Parathyroid adenoma (tissue), 2 donors: Measurements from ENCODE around the gene DTX4.
"Not testable (repeated sequence)": the region's sequence is repeated elsewhere in the genome, so short reads cannot be mapped to it uniquely, and the experiment has no call there.

Source experiments
- H2AFZ ChIP-seq: fragments of 300-600 bp; sonication (generic); one replicate; pipeline ENCODE4 v1.7.0; 2017; ENCODE audit warnings: antibody characterized with exemption, mild to moderate bottlenecking
- H3K27ac ChIP-seq: fragments of 300-600 bp; sonication (generic); one replicate; pipeline ENCODE4 v1.7.0; 2017
- H3K27me3 ChIP-seq: fragments of 300-600 bp; sonication (generic); one replicate; pipeline ENCODE4 v1.7.0; 2017; ENCODE audit warnings: low read length; ENCODE audit not compliant: control insufficient read depth, insufficient read depth
- H3K36me3 ChIP-seq: fragments of 300-600 bp; sonication (generic); one replicate; pipeline ENCODE4 v1.7.0; 2017; ENCODE audit warnings: low read length; ENCODE audit not compliant: control insufficient read depth, insufficient read depth
- H3K4me1 ChIP-seq: fragments of 300-600 bp; sonication (generic); one replicate; pipeline ENCODE4 v1.7.0; 2017; ENCODE audit warnings: control low read depth
- H3K4me2 ChIP-seq: fragments of 300-600 bp; sonication (generic); one replicate; pipeline ENCODE4 v1.7.0; 2017; ENCODE audit warnings: low read length
- H3K4me3 ChIP-seq: fragments of 300-600 bp; sonication (generic); one replicate; pipeline ENCODE4 v1.7.0; 2017; ENCODE audit warnings: low read depth, low read length
- H3K79me2 ChIP-seq: fragments of 300-600 bp; sonication (generic); one replicate; pipeline ENCODE4 v1.7.0; 2017; ENCODE audit warnings: control low read depth
- H3K9ac ChIP-seq: fragments of 300-600 bp; sonication (generic); one replicate; pipeline ENCODE4 v1.7.0; 2017; ENCODE audit warnings: mild to moderate bottlenecking
- H3K9me3 ChIP-seq: fragments of 300-600 bp; sonication (generic); one replicate; pipeline ENCODE4 v1.7.0; 2017; ENCODE audit warnings: low read length; ENCODE audit not compliant: control insufficient read depth
- CTCF ChIP-seq: fragments of 300-600 bp; sonication (generic); IDR thresholded peaks from one replicate; pipeline ENCODE4 v1.7.0; 2017; ENCODE audit warnings: antibody characterized with exemption, mild to moderate bottlenecking
- donor health status: primary hyperparathyroidism.

DTX4 gene

GRCh38 chr11:59171508-59172322 is at the start of gene DTX4:
DTX4 (plus strand) TSS chr11:59172132; CDS start chr11:59172596, 464 bp downstream.
- H3K9me3 ChIP-seq, result no peaks in the 10 kb centered on the region
- H3K27me3 ChIP-seq, result no peaks in the 10 kb centered on the region
- peaks cover 2% of the 10 kb centered on the region for H3K4me1 ChIP-seq
- no peaks in the 10 kb centered on the region for H3K36me3 ChIP-seq
- no peaks in the 10 kb centered on the region for H3K79me2 ChIP-seq
- peak within 1 kb of the TSS; percentile 74 for H2AFZ ChIP-seq
- H3K9ac ChIP-seq, result no peak within 1 kb of the TSS
- peak within 1 kb of the TSS; percentile 24 for H3K27ac ChIP-seq
- H3K4me3 ChIP-seq, result peak within 1 kb of the TSS; percentile 64
- peak within 1 kb of the TSS; percentile 93 for H3K4me2 ChIP-seq
- peak; percentile 80 for TF ChIP-seq CTCF

- peak; percentile 93 for TF ChIP-seq CTCF
- H3K4me2 ChIP-seq, result no peak overlapping the region
- no peak overlapping the region for H3K9ac ChIP-seq
- H3K79me2 ChIP-seq, result no peaks in the 10 kb centered on the region
- peaks cover 4% of the 10 kb centered on the region for H3K4me1 ChIP-seq
- no peaks in the 10 kb centered on the region for H3K9me3 ChIP-seq
- H2AFZ ChIP-seq, result peak overlapping the region; percentile 89
- no peak overlapping the region for H3K27ac ChIP-seq
- no peaks in the 10 kb centered on the region for H3K36me3 ChIP-seq
- no peaks in the 10 kb centered on the region for H3K27me3 ChIP-seq
- H3K4me3 ChIP-seq, result no peak overlapping the region
These were observed 36.1 kb upstream of the DTX4 start for GRCh38 chr11:59135648-59136461.

- not testable (repeated sequence) for H3K79me2 ChIP-seq, H2AFZ ChIP-seq, H3K9me3 ChIP-seq, H3K9ac ChIP-seq, H3K4me3 ChIP-seq, H3K36me3 ChIP-seq, H3K27me3 ChIP-seq, H3K4me1 ChIP-seq, H3K4me2 ChIP-seq, H3K27ac ChIP-seq
These were observed 35.4 kb upstream of the DTX4 start for GRCh38 chr11:59136551-59136950.

GRCh38 chr11:59137190-59137589 is 34.7 kb upstream of the DTX4 start:
- Histone ChIP-seq H3K4me2 (no peak overlapping the region), H2AFZ (no peak overlapping the region), H3K27me3 (no peaks in the 10 kb centered on the region), H3K36me3 (no peaks in the 10 kb centered on the region), H3K27ac (no peak overlapping the region), H3K9ac (no peak overlapping the region), H3K9me3 (no peaks in the 10 kb centered on the region), H3K4me3 (no peak overlapping the region), H3K4me1 (peaks cover 4% of the 10 kb centered on the region), H3K79me2 (no peaks in the 10 kb centered on the region)
- TF ChIP-seq CTCF, result no peak

GRCh38 chr11:59138643-59139042 is 33.3 kb upstream of the DTX4 start:
- Histone ChIP-seq H3K4me1 (peaks cover 4% of the 10 kb centered on the region), H3K9ac (no peak overlapping the region), H3K36me3 (no peaks in the 10 kb centered on the region), H3K4me3 (no peak overlapping the region), H3K4me2 (no peak overlapping the region), H3K27ac (no peak overlapping the region), H3K9me3 (no peaks in the 10 kb centered on the region), H3K27me3 (no peaks in the 10 kb centered on the region), H3K79me2 (no peaks in the 10 kb centered on the region), H2AFZ (no peak overlapping the region)
- TF ChIP-seq CTCF, result no peak
